SH-SY5Y (cell line): Measurements from ENCODE around the gene RAPGEF2.

Experiments used
- GATA2 ChIP-seq: IDR thresholded peaks from 2 replicates; pipeline ENCODE4 v1.6.1; 2011; ENCODE audit warnings: mild to moderate bottlenecking, low read depth, low read length
- GATA3 ChIP-seq: IDR thresholded peaks from 2 replicates; pipeline ENCODE4 v1.6.1; 2011; ENCODE audit warnings: low read depth, mild to moderate bottlenecking, low read length, moderate library complexity

DNA sequence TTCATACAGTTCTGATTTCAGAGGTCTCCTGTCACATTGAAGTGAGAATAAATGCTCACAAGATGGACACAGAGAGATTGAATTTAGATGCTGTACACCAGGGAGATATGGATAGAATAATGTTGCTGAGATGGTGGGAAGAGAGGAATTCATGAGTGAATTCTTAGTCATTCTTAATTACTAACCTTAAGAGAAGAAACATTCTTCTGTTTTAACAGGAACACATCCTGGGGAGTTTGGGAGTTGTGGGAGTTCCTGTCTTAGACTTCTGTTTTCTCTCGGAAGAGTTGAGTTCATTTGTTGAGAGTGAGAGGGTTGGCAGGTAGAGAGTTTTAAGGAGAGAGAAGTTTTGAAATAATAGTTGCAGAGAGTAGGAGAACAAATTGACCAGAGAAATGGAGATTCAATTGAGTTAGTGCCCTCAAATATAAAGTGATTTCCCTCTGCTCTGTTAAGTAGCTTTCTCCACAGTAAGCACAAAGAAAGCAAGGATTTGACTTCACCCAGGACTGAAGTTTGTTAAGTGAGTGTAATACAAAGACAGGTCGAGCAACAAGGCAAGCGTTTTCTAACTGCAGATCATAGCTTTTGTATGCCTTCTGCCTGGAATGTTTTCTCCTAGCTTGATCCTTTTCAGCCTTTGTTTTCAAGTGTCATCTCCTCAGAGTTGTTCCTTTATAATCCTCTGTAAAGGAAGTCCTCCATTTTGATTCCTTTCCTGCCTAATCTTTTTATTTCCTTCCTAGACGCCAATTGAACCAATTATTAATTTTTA, 205.9 kb downstream of the RAPGEF2 start:
- no peak for TF ChIP-seq GATA2
- TF ChIP-seq GATA3, result no peak
